ENCODE measurements around the gene GLOD4.

DNA sequence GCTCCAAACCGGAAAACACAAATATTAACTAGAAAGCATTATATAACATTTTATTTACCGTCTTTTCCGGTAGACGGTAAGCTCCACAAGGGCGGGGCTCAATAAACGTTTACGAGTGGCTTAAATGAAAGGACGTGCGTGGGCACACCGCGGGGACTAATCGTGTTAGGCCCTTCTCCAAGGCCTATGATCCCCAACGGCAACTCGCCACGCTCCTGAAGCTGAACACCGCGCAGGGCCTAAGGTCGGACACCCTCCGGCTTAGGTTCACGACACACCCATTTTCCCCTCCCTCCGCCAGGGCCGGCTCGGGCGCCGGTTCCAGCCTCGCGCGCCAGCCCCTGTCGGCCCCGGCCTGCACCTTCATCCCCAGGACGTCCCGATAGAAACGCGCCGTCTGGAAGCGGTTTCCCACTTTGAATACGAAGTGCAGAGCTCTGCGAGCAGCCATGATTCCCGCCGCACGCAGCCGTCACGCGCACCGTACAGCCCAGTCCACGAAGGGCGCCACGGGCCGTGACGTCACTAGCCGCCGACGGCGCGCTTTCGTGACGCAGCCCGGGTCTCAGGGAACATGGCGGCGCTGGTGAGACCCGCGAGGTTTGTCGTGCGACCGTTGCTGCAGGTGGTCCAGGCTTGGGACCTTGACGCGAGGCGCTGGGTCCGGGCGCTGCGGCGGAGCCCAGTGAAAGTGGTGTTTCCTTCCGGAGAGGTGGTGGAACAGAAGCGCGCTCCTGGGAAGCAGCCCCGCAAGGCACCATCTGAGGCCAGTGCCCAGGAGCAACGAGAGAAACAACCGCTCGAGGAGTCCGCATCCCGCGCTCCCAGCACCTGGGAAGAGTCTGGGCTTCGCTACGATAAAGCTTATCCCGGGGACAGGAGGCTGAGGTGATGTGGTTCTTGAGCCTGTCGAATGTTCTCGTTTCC is at the start of gene GLOD4, which contains the start of gene MRM3:
- TF ChIP-seq, protein P1, sequence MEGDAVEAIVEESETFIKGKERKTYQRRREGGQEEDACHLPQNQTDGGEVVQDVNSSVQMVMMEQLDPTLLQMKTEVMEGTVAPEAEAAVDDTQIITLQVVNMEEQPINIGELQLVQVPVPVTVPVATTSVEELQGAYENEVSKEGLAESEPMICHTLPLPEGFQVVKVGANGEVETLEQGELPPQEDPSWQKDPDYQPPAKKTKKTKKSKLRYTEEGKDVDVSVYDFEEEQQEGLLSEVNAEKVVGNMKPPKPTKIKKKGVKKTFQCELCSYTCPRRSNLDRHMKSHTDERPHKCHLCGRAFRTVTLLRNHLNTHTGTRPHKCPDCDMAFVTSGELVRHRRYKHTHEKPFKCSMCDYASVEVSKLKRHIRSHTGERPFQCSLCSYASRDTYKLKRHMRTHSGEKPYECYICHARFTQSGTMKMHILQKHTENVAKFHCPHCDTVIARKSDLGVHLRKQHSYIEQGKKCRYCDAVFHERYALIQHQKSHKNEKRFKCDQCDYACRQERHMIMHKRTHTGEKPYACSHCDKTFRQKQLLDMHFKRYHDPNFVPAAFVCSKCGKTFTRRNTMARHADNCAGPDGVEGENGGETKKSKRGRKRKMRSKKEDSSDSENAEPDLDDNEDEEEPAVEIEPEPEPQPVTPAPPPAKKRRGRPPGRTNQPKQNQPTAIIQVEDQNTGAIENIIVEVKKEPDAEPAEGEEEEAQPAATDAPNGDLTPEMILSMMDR (conservative IDR thresholded peaks at IDR 0.05; ENCODE audit: low read depth, low read length), result no peak
- no peak for TF ChIP-seq EZH2 (IDR thresholded peaks at IDR 0.05; ENCODE audit: low read length, unreplicated experiment)
